ENCODE measurements around the gene PSG1.
"Not testable (repeated sequence)": the region's sequence is repeated elsewhere in the genome, so short reads cannot be mapped to it uniquely, and the experiment has no call there.

Gene PSG1

GRCh38 chr19:42879613-42880012 is at the start of gene PSG1:
TSS of gene PSG1 (minus strand) at chr19:42879713. CDS start at chr19:42879581, 132 bp downstream.
- no peak for DNase-seq (ENCODE audit: low read depth)

GRCh38 chr19:42928896-42929295 is 49.4 kb upstream of the PSG1 start:
- DNase-seq (ENCODE audit: low read depth) = no peak

- DNase-seq (ENCODE audit: low read depth) = no peak
Measured at GRCh38 chr19:42926781-42927180, 47.3 kb upstream of the PSG1 start.

GRCh38 chr19:42923106-42923505 is 43.6 kb upstream of the PSG1 start:
- DNase-seq (ENCODE audit: low read depth) = not testable (repeated sequence)

GRCh38 chr19:42920971-42921370 is 41.5 kb upstream of the PSG1 start:
- not testable (repeated sequence) for DNase-seq (ENCODE audit: low read depth)

- no peak for DNase-seq (ENCODE audit: low read depth)
Measured at GRCh38 chr19:42919757-42920079, 40.2 kb upstream of the PSG1 start.

GRCh38 chr19:42919070-42919756 is 39.7 kb upstream of the PSG1 start:
- DNase-seq (ENCODE audit: low read depth) = not testable (repeated sequence)

- not testable (repeated sequence) for DNase-seq (ENCODE audit: low read depth)
Measured at GRCh38 chr19:42918377-42919069, 39.0 kb upstream of the PSG1 start.

GRCh38 chr19:42917634-42918033 is 38.1 kb upstream of the PSG1 start, which contains the start of gene PSG6:
TSS of gene PSG6 (minus strand) at chr19:42917894. CDS start at chr19:42917792, 102 bp downstream.
- not testable (repeated sequence) for DNase-seq (ENCODE audit: low read depth)

- DNase-seq (ENCODE audit: low read depth) = not testable (repeated sequence)
Measured at GRCh38 chr19:42916931-42917330, 37.4 kb upstream of the PSG1 start.

GRCh38 chr19:42913516-42913915 is 34.0 kb upstream of the PSG1 start:
- DNase-seq (ENCODE audit: low read depth) = not testable (repeated sequence)

- DNase-seq (ENCODE audit: low read depth) = not testable (repeated sequence)
Measured at GRCh38 chr19:42912941-42913340, 33.4 kb upstream of the PSG1 start.

- not testable (repeated sequence) for DNase-seq (ENCODE audit: low read depth)
Measured at GRCh38 chr19:42911731-42912130, 32.2 kb upstream of the PSG1 start.

- DNase-seq (ENCODE audit: low read depth) = not testable (repeated sequence)
Measured at GRCh38 chr19:42906162-42906561, 26.6 kb upstream of the PSG1 start.

- DNase-seq (ENCODE audit: low read depth) = peak; percentile 40
Measured at GRCh38 chr19:42900561-42900960, 21.0 kb upstream of the PSG1 start.

GRCh38 chr19:42899674-42900073 is 20.2 kb upstream of the PSG1 start:
- not testable (repeated sequence) for DNase-seq (ENCODE audit: low read depth)

GRCh38 chr19:42899110-42899509 is 19.6 kb upstream of the PSG1 start:
- DNase-seq (ENCODE audit: low read depth) = not testable (repeated sequence)

- not testable (repeated sequence) for DNase-seq (ENCODE audit: low read depth)
Measured at GRCh38 chr19:42898656-42899055, 19.1 kb upstream of the PSG1 start.

- not testable (repeated sequence) for DNase-seq (ENCODE audit: low read depth)
Measured at GRCh38 chr19:42897729-42898128, 18.2 kb upstream of the PSG1 start.

- not testable (repeated sequence) for DNase-seq (ENCODE audit: low read depth)
Measured at GRCh38 chr19:42890446-42890845, 10.9 kb upstream of the PSG1 start.

GRCh38 chr19:42887876-42888445 is 8.4 kb upstream of the PSG1 start:
- DNase-seq (ENCODE audit: low read depth) = not testable (repeated sequence)

- not testable (repeated sequence) for DNase-seq (ENCODE audit: low read depth)
Measured at GRCh38 chr19:42882730-42883129, 3.2 kb upstream of the PSG1 start.

- not testable (repeated sequence) for DNase-seq (ENCODE audit: low read depth)
Measured at GRCh38 chr19:42882010-42882409, 2.5 kb upstream of the PSG1 start.
